ENCODE results near the gene KIF18B.

The KIF18B gene

GRCh38 chr17:44904001-44904984 is 43.3 kb downstream of the KIF18B start:
- no peak for DNase-seq

- no peak for DNase-seq
Observed at GRCh38 chr17:44903012-44903685, 44.4 kb downstream of the KIF18B start.

GRCh38 chr17:44902135-44902760 is 45.3 kb downstream of the KIF18B start:
- no peak for DNase-seq

GRCh38 chr17:44901411-44901921 is 46.1 kb downstream of the KIF18B start:
- DNase-seq, result no peak

- no peak for DNase-seq
Observed at GRCh38 chr17:44900894-44901293, 46.7 kb downstream of the KIF18B start.

- DNase-seq, result peak; percentile 79 to 99 (median 90)
Observed at GRCh38 chr17:44899074-44899782, 48.3 kb downstream of the KIF18B start, which contains the start of gene EFTUD2. Gene EFTUD2, minus strand, starts transcription at chr17:44899445. Its CDS starts 4,924 bp downstream, at chr17:44894521.

- no peak for DNase-seq
Observed at GRCh38 chr17:44898768-44899073, 48.9 kb downstream of the KIF18B start.

GRCh38 chr17:44894642-44895041 is 52.9 kb downstream of the KIF18B start:
- DNase-seq, result no peak

GRCh38 chr17:44892250-44892649 is 55.3 kb downstream of the KIF18B start:
- no peak for DNase-seq

GRCh38 chr17:44889003-44889402 is 58.6 kb downstream of the KIF18B start:
- DNase-seq, result no peak

- no peak for DNase-seq
Observed at GRCh38 chr17:44887971-44888954, 59.3 kb downstream of the KIF18B start.

GRCh38 chr17:44887016-44887415 is 60.6 kb downstream of the KIF18B start:
- DNase-seq, result no peak

- no peak for DNase-seq
Observed at GRCh38 chr17:44884941-44885340, 62.6 kb downstream of the KIF18B start.

GRCh38 chr17:44881145-44881544 is 66.4 kb downstream of the KIF18B start:
- no peak for DNase-seq

- no peak for DNase-seq
Observed at GRCh38 chr17:44880062-44880461, 67.5 kb downstream of the KIF18B start.

GRCh38 chr17:44879376-44879775 is 68.2 kb downstream of the KIF18B start:
- no peak for DNase-seq

GRCh38 chr17:44878627-44879221 is 68.8 kb downstream of the KIF18B start:
- DNase-seq, result no peak

GRCh38 chr17:44877121-44877520 is 70.5 kb downstream of the KIF18B start:
- no peak for DNase-seq

- DNase-seq, result no peak
Observed at GRCh38 chr17:44875761-44876160, 71.8 kb downstream of the KIF18B start.
